Endothelial cell of umbilical vein (primary cell): Measurements from ENCODE around the gene NR2E1.

Source experiments
- EZH2 ChIP-seq: IDR thresholded peaks from 2 replicates; pipeline ENCODE4 v1.6.1; 2012; ENCODE audit warnings: borderline replicate concordance, low read depth, mild to moderate bottlenecking, moderate library complexity, low read length, inconsistent platforms; ENCODE audit not compliant: severe bottlenecking
- FOS ChIP-seq: IDR thresholded peaks from 2 replicates; pipeline ENCODE4 v1.6.1; 2011; ENCODE audit warnings: mild to moderate bottlenecking, low read length, moderate library complexity, borderline replicate concordance; ENCODE audit not compliant: insufficient read depth
- MAX ChIP-seq: IDR thresholded peaks from 2 replicates; pipeline ENCODE4 v1.6.1; 2011; ENCODE audit not compliant: insufficient read depth, insufficient read length
- MYC ChIP-seq: IDR thresholded peaks from one replicate; pipeline ENCODE4 v1.6.1; 2011; ENCODE audit warnings: mild to moderate bottlenecking, low read depth, low read length
- POLR2A ChIP-seq: IDR thresholded peaks from 2 replicates; pipeline ENCODE4 v1.6.1; 2012; ENCODE audit warnings: low read depth, mild to moderate bottlenecking, control low read depth, low read length
- POLR2AphosphoS5 ChIP-seq: IDR thresholded peaks from 2 replicates; pipeline ENCODE4 v1.6.1; 2012; ENCODE audit warnings: low read depth, mild to moderate bottlenecking, control low read depth, low read length, moderate library complexity; ENCODE audit not compliant: insufficient read depth
- TF ChIP-seq, protein P1 (sequence below), 2 donors: IDR thresholded peaks; 1 replicate in 1 of 2; 2 replicates in 1 of 2; pipeline ENCODE4 v1.5.1; 2011; ENCODE audit warnings: low read length in 2 of 2, mild to moderate bottlenecking in 2 of 2, moderate library complexity in 2 of 2, control low read depth in 1 of 2, inconsistent platforms in 1 of 2, low read depth in 1 of 2; ENCODE audit not compliant: insufficient read depth in 1 of 2; ENCODE audit errors: extremely low read depth in 1 of 2

DNA sequence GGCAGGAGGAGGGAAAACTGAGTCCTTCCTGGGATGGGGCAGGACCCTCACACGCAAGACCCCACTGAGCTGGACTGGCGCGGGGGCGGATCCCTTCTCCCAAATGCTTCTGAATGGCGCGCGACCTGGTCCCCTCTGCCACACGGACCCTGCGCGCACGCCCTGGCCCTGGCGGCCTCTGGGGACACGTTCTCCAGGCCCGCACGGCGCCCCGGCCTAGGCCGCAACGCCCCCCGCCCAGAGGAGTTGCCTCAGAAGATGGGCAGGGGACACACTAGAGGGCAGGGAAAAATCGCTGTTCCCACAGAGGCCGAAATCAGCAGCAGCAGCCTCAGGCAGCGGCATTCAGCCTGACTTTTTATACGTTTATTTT is 46.1 kb upstream of the NR2E1 start:
- TF ChIP-seq POLR2AphosphoS5 (no peak), FOS (no peak), POLR2A (no peak), EZH2 (no peak), MAX (no peak), MYC (no peak)
- TF ChIP-seq, protein P1, sequence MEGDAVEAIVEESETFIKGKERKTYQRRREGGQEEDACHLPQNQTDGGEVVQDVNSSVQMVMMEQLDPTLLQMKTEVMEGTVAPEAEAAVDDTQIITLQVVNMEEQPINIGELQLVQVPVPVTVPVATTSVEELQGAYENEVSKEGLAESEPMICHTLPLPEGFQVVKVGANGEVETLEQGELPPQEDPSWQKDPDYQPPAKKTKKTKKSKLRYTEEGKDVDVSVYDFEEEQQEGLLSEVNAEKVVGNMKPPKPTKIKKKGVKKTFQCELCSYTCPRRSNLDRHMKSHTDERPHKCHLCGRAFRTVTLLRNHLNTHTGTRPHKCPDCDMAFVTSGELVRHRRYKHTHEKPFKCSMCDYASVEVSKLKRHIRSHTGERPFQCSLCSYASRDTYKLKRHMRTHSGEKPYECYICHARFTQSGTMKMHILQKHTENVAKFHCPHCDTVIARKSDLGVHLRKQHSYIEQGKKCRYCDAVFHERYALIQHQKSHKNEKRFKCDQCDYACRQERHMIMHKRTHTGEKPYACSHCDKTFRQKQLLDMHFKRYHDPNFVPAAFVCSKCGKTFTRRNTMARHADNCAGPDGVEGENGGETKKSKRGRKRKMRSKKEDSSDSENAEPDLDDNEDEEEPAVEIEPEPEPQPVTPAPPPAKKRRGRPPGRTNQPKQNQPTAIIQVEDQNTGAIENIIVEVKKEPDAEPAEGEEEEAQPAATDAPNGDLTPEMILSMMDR (IDR thresholded peaks at IDR 0.05; ENCODE audit: extremely low read depth in 1 of 2, insufficient read depth in 1 of 2, low read depth in 1 of 2, low read length in 2 of 2): no peak
